Fibroblast of skin of left quadriceps (primary cell): ENCODE results near the gene JAZF1.
A peak's percentile ranks its signal among the peaks of the same experiment; 100 is the strongest.

ENCODE experiments used
- DNase-seq, 2 experiments: peaks; one replicate each; pipeline ENCODE4 v3.0.0-alpha.2; 2013; ENCODE audit warnings: low read depth in 2 of 2

JAZF1 gene

DNA sequence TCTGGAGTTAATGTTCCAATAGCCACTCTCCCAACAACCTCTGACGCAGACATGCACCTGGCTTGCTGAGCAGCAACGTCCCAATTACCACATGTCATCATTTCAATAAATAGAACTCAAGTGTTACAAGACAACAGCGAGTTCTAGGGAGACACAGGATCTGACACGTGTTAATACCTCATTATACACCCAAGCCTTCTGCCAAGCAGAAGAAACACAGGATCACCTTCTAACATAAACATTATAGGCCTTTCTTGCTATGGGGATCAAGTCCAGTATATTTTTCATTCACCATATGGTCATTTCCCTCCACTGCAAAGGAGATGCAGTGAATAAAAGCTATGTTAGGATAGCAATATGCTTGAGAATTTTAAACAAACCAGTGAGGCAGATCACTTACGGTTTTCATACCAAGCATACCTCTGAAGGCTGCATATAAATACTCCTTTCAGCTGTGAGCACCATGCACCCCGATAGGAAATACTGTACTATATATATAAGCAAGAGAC is 74.2 kb downstream of the JAZF1 start:
- DNase-seq = peak; percentile 50 to 55

DNA sequence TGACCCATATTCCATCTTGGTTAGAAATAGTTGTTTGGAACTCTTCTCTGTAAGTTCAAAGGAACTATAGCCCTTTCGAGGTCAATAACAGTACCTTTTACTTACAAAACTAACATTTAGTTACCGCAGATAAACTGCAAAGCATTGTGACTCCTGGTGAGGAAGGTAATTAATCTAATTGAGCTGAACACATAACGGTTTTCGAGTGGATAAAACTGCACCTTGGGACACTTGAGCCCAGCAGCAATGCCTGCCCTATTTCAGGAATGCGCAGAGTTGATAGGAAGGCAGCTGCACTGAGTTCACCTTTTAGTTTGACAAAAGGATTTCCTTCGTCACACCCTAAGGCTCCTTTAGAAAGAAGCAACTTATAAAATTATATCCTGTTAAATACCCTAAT is 75.4 kb downstream of the JAZF1 start:
- no peak for DNase-seq

DNA sequence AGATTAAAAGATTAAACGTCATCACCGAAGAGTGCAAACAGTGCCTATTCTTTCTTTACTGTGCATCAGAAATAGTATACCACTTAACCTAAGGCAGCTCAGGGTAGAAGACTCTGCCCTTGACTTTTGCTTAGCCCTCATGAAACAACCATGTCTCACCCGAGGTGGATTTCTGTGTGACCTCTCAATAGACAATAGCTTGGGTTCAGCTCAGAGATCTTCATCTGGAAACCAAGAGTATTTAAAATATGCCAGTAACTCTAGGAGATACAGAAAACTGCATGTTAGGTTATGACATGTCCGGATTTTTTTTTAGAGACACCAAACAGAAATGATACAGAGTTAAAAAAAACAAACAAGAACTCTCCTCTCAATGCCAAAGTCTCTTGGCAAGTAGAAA is 75.8 kb downstream of the JAZF1 start:
- DNase-seq = no peak

DNA sequence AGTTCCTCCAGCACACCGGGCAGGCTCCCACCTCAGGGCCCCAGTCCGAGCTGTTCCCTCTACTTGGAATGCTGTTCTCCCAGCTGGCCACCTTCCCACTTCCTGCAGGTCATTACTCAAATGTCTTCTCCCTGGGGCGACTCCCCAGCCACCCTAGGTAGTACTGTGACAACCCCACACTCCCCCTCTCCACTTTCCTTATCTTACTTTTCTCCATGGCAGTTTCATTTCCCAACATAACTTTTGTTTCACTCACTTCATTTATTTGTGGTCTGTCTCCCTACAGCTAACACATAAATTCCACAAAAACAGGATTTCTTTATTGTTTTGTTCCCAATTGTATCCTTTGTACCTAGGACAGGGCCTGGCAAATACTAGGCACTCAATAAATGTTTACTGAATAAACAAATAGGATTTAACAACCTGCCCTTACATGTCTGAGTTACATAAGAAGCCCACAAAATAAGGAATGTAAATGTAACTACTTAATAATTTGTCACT is 76.5 kb downstream of the JAZF1 start:
- DNase-seq = no peak

DNA sequence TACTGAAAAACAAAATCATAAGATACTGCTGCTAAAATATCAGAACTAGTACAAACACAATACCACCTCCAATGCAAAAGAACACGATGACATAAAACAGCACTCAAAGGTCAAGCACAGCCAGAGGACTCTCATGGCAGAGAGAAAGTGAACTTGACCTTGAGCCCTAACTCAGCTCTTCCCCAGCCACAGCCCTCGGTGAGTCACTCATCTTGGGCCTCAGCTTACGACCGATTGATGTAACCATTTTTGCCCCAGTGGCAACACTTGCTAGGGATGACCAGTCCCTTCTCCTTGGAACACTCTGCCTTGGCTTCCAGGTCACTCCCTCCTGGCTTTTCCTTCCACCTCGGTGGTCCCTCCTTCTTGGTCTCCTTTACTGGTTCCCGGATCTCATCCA is 77.8 kb downstream of the JAZF1 start:
- no peak for DNase-seq

DNA sequence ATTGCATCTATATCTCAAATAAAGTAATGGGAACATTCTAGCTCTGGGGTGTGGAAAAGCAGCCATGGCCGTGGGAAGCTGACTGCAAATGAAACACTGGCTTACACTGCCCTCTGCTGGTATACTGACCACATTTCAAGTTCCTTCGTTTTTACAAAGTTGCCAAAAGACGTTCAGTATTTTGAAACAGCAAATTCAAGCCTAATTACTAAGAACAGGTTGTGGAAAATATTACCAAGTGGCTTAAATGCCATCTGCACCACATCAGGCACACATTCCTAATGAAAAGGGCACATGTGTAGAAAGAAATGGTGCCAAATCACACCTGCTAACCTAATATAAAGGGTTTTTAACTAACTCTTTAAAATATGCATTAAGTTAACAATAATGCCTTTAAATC is 83.9 kb downstream of the JAZF1 start:
- DNase-seq = peak; percentile 35 to 42

DNA sequence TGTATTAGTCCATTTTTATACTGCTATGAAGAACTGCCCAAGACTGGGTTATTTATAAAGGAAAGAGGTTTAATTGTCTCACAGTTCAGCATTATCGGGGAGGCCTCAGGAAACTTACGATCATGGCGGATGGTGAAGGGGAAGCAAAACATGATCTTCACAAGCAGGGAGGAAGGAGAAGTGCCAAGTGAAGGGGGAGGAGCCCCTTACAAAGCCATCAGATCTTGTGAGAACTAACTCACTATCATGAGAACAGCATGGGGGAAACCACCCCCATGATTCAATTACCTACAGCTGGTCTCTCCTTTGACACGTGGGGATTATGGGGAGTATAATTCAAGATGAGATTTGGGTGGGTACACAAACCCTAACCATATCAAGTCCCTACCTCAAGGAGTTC is 85.4 kb downstream of the JAZF1 start:
- no peak for DNase-seq

DNA sequence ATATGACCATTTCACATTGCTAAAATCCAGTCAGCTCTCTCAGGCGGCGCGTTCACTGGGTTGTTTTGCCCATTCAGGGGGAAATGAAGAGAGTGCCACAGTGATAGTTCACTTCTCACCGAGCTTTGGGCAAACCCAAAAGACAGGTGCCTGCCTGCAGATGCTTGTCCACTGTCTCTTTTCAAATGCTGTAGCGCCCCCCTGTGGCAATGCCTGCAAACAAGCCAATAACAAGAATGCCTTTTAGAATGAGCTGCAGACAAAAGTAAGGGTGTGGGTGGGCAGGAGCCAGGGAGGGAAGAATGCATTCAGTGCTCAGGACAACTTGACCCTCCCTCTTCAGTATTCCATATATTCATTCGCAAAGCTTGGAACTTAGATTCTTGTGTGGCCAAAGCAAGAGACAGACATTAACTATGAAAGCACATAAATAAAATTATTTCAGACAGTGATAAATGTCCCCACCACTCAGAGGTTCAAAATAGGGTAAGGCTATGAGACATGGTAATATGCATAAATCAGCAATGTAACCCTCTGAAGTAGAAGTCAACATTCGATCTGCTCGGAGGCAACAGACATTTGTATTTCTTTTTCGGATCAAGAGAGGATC is 86.9 kb downstream of the JAZF1 start:
- DNase-seq = peak; percentile 42 to 45

DNA sequence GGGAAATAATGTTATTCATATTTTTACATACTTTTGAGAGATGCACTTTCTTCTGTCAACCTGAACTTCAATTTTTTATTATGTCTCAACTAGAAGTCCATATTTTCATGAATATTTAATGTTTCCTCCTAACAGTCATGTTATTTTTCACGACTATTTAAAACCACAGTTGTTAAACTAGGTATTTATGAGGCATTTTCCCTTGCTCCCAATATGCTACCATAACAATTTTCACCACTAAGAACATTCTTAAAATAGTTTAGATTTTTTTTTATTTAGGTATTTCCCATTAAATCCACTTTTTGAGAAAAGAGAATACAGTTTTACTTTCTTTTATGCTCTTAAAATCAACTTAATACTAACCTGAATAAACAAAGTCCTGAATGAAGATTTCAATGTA is 89.4 kb downstream of the JAZF1 start:
- DNase-seq = no peak

DNA sequence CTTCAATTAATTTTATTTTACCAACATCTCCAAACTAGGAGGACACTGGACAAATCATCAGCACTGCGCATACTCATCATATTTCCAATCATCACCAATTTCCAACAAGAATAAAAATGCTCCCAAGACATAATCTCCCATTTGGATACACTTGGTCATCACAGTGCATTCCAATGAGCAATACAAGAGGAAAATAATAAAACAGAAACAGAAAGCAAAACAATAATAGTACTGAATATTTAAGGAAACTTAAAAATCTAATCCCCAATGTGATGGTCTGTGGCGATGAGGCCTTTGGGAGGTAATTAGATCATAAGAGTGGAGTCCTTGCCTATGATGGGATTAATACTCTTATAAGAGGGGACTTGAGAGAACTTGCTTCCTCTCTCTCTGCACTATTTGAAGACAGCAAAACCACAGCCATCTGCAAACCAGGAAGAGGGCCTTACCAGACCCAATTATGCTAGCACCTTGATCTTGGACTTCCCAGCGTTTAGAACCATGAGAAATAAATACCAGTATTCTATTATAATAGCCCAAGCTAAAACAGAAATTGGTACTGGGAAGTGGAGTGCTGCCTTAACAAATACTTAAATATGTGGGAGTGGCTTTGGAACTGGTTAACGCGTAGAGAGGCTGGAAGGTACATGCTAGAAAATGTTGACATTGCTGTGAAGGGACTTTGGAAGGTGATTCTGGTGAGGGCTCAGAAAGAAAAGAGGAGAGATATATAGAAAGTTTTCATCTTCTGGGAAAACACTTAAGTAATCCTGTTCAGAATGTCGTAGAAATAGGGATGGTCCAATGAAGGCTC is 91.5 kb downstream of the JAZF1 start:
- no peak for DNase-seq

DNA sequence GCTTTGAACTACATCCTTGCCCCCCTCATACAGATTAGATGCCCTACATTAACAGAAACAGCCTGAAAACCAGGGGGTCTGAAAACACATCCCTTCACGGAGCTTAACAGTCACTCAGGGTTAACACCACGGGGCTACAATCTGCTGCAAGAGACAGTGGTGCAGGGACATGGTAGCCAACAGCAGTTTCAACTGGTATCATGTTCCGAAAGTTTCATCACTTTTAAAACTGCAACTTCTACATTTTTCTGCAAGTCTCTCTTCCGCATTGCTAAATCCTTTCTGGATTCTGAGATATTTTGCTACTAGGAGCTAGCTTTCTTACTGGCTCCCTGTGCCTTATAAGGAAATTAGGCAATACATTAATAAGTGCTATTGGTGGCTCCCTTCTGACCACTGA is 92.6 kb downstream of the JAZF1 start:
- DNase-seq = no peak

DNA sequence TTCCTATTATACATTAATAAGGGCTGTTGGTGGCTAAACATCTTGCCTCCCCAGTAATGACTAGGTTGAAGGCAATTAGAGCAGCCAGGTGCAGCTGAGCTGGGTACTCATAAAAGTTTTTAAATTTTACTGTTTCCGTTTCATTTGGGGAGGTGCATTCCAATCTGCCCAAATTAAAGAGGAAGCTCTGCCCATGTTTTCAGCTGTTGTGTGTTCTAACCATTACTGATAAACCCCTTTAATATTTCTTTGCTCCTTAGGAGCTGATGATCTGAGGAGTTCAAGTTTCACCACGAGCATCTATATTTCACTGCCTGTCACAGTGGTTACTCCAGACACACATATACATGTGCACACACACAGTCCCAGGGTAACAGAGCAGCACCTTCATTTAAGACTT is 94.4 kb downstream of the JAZF1 start:
- no peak for DNase-seq

DNA sequence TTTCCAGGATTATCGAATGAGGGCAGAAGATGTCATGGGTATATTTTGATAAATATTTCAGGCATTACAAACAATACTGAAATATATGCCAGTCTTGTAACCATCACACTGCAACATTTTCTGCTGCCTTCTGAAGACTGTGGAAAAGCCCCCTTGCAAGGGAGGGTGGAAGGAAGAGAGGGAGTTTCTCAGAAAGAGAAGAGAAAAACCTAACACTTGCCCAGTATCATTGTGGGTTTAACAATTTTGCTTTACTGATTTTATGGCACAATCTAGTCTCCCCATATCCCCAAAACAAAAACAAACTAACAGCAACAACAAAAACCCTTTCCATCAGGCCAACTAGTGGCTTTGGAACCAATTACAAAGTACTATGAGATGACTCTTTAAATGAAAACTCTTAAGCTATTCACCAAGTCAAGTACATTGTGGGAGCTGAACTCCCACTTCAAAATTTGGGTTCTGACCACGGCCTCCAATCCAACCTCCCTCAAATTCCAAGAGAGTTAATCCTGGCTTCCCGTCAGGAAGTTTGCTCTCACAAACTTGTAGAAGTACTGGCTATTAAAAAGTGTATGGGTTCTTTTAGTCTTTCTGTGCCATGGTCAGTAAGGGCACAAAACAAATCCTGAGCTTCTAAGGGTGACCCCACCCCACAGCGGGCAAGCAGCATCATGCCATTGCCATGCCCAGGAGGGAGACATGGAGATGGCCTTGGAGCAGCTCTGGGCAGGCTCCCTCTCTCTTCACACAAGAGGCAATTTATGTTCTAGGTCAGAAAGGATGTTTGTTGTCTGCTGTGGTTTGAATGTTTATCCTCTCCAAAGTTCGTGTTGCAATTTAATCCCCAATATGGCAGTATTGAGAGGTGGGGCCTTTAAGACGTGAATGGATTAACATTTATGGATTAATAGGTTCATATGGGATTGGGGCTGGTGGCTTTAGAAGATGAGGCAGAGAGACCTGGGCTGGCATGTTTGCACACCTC is 96.3 kb downstream of the JAZF1 start:
- DNase-seq = no peak

DNA sequence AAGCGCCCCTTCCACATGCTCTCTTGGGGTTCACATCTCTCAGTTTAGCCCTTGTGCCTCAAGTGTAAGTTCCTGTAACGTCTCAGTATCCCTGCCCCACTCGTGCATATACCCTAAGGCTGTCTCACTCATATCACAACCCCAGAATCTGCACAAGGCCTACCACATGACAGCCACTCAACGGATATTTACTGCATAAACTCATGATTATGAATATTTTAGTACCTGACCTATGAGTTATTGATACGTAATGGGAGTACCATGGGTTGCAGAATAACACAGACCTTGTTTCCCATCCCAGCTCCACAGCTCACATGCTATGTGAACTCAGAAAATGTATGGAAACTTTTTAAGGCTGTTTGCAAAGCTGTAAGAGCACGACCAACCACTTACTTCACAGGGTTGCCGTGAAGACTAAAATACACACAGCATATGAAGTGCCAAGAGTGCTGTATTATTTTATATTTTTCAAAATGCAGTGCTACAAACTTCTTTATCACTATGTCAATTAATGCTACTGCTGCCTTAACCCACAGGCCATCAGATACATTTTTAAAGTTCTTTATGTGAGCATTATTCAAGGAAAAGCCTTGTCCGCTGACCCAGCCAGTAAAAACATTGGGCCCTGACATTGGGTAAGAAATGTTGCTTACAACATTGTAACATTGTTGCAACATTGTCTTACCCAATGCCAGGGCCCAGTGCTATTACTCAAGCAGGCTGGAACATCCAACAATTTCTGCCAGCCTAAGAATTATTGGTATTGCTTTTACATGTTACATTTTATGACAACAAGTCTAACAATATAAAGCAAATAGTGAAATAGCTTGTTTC is 97.2 kb downstream of the JAZF1 start:
- no peak for DNase-seq

DNA sequence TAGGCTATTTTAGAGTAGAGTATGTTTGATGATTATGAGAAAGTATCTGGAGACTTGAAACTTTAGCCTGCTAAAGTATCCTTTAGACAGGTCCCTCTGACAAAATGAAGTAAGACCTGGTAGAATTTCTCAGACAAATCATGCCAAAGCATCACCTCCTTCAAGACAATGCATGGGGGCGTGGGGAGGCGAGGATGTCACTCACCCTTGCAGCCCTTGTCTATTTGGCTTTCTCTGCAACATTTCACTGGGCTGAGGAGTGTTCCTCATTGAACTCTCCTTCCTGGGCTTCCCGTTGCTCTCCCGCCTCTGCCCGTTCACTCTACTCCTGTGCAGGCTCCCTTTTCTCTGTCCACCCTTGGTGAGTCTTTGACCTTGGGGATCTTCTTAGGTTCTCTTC is 98.5 kb downstream of the JAZF1 start:
- DNase-seq = no peak

DNA sequence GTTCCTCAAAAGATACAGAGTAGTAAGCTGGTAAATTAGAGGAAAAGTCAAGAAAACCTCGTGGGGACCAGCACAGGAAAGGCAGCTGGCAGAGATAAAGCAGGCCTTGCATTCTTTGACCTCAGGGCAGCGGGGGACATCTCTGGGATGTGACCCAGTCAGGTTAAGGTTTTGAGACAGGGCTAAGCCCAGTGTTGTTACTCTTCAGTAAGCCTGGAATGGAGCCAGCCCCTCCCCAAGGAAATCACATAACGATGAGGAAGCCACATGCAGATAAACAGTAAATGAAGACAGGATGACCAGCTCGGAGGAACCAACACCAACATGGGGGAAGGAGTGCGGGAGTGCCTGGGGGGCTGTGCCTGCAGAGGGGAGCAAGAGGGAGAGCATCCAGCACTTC is 99.6 kb downstream of the JAZF1 start:
- no peak for DNase-seq

DNA sequence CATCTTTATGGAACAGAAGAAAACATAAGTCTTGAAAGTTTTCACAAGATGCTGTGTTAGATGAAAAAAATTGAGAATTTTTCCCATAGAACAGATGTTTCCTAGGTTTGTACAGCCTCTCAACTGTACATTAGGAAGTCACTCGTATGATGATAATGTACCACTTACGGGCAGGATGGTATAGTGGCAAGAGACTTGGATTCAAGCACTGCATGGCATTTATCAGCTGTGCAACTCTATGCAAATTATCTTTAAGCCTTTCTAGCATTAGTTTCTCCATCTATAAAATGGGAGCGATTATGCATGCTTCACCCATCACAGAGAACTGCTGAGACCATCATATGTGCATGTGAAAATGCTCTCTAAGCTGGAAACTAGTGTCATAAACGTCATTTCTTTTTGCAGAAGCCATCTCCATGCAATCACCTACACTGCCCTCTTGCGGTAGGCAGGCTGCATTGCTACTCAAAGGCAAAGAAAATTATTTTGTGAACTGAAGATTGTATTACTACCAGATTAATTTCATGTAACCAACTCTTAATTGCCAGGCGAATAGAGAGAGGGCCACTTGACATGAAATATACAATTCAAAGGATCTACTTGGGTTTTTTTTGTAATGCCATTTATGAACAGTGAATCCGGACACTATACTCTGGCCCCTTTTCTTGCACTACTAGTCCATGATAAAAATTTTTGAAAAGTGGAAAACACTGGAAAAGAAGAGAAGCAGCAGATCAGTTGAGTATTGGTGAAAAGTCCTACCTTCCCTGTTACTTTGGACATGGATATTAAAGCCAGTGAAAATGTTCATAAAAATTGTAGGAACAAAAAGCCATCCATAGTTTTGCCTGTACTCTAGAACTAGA is 102.3 kb downstream of the JAZF1 start:
- no peak for DNase-seq

DNA sequence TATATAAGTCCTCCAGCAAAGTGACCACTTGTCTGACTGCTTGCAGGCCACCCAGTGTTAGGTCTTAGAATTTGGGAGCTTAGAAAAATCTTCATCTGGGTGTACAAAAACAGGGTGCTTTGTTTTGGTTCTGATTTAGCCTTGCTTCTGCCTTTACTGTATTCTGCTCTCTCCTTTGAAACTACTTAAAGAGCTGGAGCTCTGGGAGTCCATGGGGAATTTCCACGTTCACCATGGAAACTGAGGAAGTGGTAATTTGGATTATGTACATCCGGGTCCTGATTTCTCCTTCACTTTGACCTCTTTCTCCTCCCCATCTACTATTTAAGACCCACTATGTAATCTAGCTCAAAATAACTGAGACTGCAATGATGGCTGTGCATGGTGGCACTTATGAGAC is 103.0 kb downstream of the JAZF1 start:
- no peak for DNase-seq

DNA sequence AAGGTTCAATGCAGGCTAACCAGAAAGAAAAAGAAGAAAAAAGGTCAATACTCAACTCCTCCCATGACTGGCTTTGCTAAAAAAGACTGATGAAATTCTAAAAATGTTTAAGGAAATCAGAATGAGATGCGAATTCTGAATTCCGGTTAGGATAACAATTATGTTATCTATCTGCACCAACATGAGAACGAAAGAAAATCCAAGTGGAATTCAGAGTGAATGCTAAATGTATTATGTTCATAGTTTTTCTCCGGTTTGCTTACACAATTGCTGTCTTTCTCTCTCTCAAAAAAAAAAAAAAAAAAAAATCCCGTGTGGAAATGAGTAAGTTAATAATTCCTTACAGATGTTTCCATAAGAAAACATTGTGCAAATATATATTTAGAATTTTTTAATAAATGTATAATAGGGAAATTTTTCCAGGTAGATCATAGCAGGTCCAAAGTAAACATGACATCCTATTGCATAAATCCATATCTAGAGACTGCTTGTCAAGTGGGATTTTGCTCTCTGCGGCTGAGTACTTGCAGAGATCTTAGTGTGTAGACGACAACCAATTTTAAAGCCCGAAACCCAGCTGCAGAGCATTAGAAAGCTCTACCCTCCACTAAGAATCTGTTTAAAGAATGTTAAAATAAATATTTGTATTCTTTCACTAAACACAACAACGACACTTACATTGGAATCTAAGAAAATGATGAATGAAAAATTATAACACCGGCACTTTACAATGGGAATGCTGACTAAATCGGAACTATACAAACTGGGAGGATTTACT is 104.0 kb downstream of the JAZF1 start:
- DNase-seq = no peak
